Cardiac septum (tissue), 1 donor: ENCODE data around the gene RREB1. TPM values are rescaled to one million over a fixed set of nuclear protein-coding genes. Genes with fewer than 3 reads are reported as not detected.
"Not testable (repeated sequence)": the region's sequence is repeated elsewhere in the genome, so short reads cannot be mapped to it uniquely, and the experiment has no call there.

ENCODE experiments used
- DNase-seq: peaks from one replicate; pipeline ENCODE4 v3.0.0-alpha.2; 2020; ENCODE audit warnings: low spot score
- intact Hi-C: fragments of 100-400 bp; cut with DNase I; formaldehyde crosslinking; loops from one replicate; pipeline ENCODE4 v1.14.0; 2022
- total RNA-seq: library from RNA; stranded (reverse); fragmentation: NEBNext Ultra II Directional; extraction: Animal tissue kit (Norgen Biotek cat#: 25700); gene quantifications from one replicate; pipeline ENCODE4 v1.2.1, GENCODE V29; 2021
- donor health status: DM: no; HTN: no; CAD: no.

RREB1 gene
- total RNA-seq, 1 donor from 2014 or later, result 27.8 TPM

DNA sequence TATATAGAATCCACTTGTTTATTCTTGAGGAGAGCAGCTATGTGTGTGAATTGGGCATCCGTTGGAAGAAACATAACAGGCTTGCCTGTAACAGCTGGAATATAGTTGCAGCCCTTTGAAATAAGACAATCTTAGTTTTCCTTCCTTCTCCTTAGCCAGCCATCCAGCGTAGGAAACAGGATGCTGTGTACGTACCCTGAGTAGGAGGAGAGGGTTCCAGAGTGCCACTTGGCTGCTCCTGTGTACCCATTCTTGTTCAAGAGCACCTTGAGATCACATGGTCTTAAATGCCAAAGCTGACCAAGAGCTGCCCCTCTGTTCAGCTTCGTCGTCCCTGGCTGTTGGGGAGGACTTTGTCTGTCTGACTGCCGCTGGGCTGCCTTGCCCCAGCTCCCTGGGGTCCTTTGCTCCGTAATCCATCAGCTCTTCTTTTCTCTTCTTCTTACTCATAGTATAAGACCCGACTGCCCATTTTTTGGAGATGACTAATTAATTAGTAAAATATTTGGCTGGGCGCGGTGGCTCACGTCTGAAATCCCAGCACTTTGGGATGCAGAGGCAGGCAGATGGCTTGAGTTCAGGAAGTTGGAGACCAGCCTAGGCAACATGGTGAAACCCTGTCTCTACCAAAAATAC lies 49.0 kb downstream of the RREB1 start:
- no peak for DNase-seq

GRCh38 chr6:7157307-7157706 lies 49.5 kb downstream of the RREB1 start:
- DNase-seq, intact Hi-C loops: not testable (repeated sequence)

More for the DNA sequence above, 49.0 kb downstream of the RREB1 start:
- intact Hi-C loops, result no loop called here

- no peak for DNase-seq
- intact Hi-C loops, result no loop called here
Observed at GRCh38 chr6:7157752-7158616, 50.2 kb downstream of the RREB1 start.

DNA sequence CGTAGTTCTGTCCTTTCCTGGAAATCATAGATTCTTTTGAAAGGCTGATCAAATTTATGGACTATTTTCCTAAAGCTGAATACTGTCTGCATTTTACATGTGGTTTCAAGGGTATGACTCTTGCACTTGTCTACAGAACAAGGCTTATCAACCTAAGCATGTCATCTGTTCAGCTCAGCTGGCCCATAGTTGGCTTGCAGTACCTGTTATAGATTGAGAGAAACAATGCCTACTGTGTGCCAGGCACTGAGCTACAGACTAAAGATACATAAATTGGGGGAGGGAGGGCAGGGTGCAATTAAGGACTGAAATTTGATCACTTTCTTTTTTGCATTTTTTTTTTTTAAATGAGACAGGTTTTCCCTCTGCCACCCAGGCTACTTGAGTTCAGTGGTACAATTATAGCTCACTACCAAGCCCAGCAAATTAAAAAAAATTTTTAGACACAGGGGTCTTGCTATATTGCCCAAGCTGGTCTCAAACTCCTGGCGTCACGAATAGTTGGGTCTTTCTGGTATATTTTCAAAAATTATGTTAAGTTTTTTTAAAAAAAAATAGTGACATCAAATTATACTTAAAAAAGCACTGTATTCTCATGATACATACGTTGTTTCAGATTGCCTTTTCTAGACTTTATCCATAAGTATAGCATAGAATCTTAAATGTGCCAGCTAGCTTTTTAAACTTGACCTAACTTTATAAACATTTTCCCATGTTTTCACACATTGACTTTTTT lies 52.2 kb downstream of the RREB1 start:
- intact Hi-C loops, result no loop called here

DNA sequence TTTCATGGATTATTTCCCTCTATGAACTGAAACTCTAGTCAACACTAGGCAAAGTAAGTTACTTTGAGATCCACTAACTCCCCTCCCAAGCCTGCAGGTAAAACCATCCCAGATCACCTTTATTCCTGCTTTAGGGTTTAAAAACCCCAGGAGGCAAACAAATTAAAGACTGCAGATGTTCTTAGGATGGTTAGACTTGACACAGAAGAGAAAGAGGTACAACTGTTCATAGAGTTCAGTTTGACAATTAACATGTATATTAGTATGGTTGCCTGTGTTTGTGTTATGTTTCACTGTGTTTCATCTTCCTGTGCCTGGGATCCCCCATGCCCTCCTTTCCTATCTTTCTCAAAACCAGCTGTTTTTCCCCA lies 53.5 kb downstream of the RREB1 start:
- intact Hi-C loops, result no loop called here
- no peak for DNase-seq

More for the DNA sequence above, 52.2 kb downstream of the RREB1 start:
- no peak for DNase-seq

- DNase-seq, result no peak
- intact Hi-C loops, result no loop called here
Observed at GRCh38 chr6:7161845-7162244, 54.1 kb downstream of the RREB1 start.

DNA sequence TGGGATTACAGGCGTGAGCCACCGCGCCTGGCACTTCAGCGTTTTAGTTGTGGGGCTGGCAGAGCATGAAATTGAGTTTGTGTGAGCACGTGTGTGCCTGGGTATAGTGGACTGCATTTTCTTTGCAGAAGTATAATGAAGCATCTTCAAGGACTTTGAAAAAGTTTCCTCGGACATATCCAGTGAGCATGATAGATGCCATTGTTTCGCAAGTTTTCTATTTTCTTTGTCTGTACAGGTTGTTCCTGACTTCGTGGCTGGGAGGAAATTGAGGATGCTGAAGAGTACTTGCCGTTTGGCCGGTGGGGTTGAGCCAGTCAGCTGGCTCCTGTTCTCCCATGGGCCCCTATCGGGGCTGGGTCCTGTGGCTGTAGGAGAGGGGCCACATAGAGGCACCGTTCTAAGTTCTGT lies 55.9 kb downstream of the RREB1 start:
- intact Hi-C loops, result no loop called here

GRCh38 chr6:7164536-7165001 lies 56.8 kb downstream of the RREB1 start:
- intact Hi-C loops, result no loop called here
- no peak for DNase-seq

More for the DNA sequence above, 55.9 kb downstream of the RREB1 start:
- DNase-seq, result no peak

DNA sequence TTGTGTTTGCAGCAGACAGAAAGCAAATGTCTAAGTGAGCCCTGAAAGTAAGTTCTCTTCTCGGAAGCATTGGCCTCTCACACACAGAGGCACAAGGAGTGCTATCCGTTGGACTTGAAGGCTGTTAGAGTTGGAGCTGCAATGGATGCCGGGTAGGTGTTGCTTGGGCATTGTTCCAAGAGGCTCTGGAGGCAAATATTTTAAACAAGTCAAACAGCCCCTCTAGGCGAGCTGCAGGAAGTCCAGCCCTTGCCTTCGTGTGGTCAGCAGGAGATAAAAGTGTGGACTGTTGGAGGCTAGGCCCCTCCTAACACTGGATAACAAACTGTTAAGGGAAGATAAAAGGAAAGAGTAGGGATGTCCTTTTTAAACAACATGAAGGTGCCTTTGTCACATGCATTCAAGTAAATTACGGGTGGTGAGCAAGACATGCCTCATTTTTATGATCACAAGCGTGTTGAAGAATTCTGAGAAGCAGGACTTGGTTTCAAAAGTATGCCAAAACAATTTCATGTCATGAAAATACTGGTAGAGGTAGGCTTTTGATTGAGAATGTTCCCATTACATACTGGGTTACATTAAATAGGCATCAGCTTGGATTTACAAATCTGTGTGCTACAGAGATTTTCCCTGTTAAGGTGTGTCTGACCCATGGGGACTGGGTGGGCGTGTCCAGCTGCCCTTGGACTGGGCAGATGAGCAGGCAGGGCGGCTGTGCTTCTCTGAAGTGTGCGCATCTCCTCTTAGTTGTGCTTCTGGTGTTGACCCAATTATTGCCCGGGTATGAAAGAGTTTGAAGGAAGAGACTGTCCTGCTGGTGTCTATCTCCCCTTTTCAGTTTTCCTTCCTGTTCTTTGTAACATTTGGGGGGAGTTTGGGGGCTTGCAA lies 57.5 kb downstream of the RREB1 start:
- DNase-seq, result no peak
- intact Hi-C loops, result no loop called here

- intact Hi-C loops, result no loop called here
- no peak for DNase-seq
Observed at GRCh38 chr6:7165890-7166267, 58.1 kb downstream of the RREB1 start.

- DNase-seq, result no peak
- intact Hi-C loops, result no loop called here
Observed at GRCh38 chr6:7166410-7167293, 58.9 kb downstream of the RREB1 start.

GRCh38 chr6:7169296-7169721 lies 61.5 kb downstream of the RREB1 start:
- no peak for DNase-seq
- intact Hi-C loops, result no loop called here

DNA sequence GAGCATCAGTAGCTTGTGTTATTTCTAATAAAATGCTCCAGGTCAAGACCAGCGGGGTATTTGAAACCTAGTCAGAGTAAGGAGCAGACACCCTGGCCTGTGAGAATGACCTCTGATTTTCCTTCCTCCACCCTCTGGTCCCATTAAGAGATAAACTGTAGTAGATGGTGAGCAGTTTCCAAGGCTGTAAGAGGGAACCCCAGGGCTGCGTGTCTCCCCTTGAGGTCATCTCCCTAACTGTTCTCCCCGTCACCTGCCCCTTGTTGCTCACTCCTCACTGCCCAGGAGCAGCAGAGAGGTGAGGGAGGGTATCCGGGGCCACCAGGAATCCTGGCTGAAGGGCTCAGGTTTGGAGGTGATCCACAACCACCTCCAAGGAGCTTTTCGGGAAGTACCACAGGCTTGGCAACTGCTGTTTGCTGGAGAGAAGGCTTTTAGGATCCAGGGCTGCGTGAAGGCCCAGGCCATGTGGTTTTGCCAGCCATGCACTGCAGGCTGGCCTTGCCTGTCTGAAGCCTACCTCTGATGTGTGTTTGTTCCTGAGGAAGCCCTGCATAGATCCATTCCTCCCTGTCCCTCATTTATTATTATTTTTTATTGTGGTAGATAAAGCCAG lies 62.5 kb downstream of the RREB1 start:
- intact Hi-C loops, result no loop called here
- no peak for DNase-seq

DNA sequence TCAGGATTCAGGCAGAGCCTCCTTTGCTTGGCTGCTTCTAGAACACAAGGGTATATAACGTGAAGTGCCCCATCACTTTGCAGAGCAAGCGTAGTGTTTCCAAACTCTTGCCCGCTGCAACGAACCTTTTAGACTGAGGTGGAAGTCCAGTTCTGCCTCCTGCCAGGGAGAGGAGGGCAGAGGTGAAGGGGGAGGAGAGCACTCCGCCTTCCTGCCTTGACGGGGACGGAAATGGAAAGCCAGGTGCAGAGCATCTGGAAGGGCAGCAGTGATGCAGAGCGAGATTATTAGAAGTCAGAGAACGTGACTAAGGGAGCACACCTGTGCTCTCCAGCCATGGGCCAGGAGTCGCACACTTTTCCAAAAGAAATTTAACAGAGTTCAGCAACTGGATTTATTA lies 63.4 kb downstream of the RREB1 start:
- intact Hi-C loops, result no loop called here

DNA sequence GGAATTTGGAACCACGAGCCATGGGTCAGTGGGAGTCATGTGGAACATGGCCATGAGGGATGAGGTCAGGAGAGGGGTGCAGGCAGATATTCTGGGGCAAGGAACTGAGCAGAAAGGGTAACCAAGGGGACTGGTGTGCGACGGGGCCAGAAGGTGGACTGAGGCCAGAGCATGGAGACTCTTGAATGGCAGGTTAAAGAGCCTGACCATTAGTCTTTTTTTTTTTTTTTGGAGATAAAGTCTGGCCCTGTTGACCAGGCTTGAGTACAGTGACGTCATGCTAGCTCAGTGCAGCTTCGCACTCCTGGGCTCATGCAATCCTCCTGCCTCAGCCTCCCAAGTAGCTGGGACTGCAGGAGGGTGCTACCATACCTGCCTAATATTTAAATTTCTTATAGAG lies 64.0 kb downstream of the RREB1 start:
- intact Hi-C loops, result no loop called here
- DNase-seq, result no peak

More for the DNA sequence above, 63.4 kb downstream of the RREB1 start:
- no peak for DNase-seq

DNA sequence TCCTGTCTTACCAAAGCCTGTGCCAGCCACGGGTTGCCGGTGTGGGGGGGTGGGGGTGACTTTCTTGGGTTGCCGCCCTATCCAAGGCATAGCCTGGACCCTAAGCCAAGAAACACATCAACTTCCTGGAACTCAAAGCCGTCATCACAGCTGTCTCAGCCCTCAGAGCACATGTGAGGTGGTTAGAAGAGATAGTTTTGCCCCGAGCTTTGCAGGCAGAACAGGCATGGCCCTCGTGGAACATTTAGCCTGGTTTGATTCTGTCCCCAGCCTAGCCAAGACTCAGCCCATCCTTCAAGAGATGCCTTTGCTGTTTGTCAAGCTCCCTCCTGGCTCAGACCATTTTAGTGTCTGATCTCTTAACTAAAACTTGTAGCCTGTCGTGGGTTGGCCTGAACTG lies 64.9 kb downstream of the RREB1 start:
- intact Hi-C loops, result no loop called here
- DNase-seq, result no peak

- DNase-seq, result no peak
- intact Hi-C loops, result no loop called here
Observed at GRCh38 chr6:7173843-7174503, 66.2 kb downstream of the RREB1 start.
